IMR-90 (cell line): ENCODE data around the gene HSD17B3.

Experiments
- BHLHE40 ChIP-seq: fragments of 150-350 bp; IDR thresholded peaks from 2 replicates; pipeline ENCODE4 v1.6.1; 2016; ENCODE audit warnings: mild to moderate bottlenecking, low read depth, low read length
- CEBPB ChIP-seq: IDR thresholded peaks from 2 replicates; pipeline ENCODE4 v1.6.1; 2012; ENCODE audit warnings: low read depth, low read length, improper control_type of control experiment
- FOS ChIP-seq: fragments of 150-350 bp; IDR thresholded peaks from 2 replicates; pipeline ENCODE4 v1.6.1; 2016; ENCODE audit warnings: low read depth, low read length
- MAFK ChIP-seq: IDR thresholded peaks from 2 replicates; pipeline ENCODE4 v1.6.1; 2012; ENCODE audit warnings: low read depth, low read length, improper control_type of control experiment
- MAZ ChIP-seq: IDR thresholded peaks from 2 replicates; pipeline ENCODE4 v1.6.1; 2012; ENCODE audit warnings: low read depth, mild to moderate bottlenecking, low read length, improper control_type of control experiment, moderate library complexity, borderline replicate concordance
- MXI1 ChIP-seq: IDR thresholded peaks from 2 replicates; pipeline ENCODE4 v1.6.1; 2012; ENCODE audit warnings: low read depth, mild to moderate bottlenecking, low read length, moderate library complexity, borderline replicate concordance
- NFE2L2 ChIP-seq: fragments of 150-350 bp; IDR thresholded peaks from 2 replicates; pipeline ENCODE4 v1.6.1; 2016; ENCODE audit warnings: low read depth, mild to moderate bottlenecking, low read length
- POLR2A ChIP-seq: IDR thresholded peaks from 2 replicates; pipeline ENCODE4 v1.6.1; 2012; ENCODE audit warnings: mild to moderate bottlenecking, low read depth, low read length
- RAD21 ChIP-seq: IDR thresholded peaks from 2 replicates; pipeline ENCODE4 v1.6.1; 2012; ENCODE audit warnings: low read length, improper control_type of control experiment
- RFX5 ChIP-seq: IDR thresholded peaks from 2 replicates; pipeline ENCODE4 v1.8.0; 2012; ENCODE audit warnings: low read depth, mild to moderate bottlenecking, low read length, moderate library complexity
- TF ChIP-seq, protein P1 (sequence below): conservative IDR thresholded peaks from 2 replicates; pipeline ENCODE4 v1.5.1; 2012; ENCODE audit warnings: mild to moderate bottlenecking, low read depth, low read length, improper control_type of control experiment

DNA sequence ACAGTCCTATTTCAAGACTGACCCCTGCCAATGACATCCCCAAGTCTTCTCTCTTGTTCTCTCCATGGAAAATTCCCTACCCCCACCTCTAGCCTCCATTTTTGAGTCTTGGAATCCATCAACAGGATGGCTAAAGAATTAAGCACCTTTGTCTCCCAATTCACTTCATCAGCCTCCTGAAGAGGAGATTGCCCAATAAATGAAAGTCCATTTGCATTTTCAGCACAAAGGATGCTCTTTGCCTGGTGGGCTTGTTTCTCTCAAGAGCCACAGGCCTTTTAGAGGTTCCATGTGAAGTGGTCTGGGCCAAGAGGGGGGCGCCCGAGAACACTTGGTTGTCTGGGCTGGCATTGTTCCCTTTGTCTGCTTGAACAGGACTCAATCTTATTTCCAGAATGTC, 12.6 kb downstream of the HSD17B3 start:
- TF ChIP-seq, protein P1, sequence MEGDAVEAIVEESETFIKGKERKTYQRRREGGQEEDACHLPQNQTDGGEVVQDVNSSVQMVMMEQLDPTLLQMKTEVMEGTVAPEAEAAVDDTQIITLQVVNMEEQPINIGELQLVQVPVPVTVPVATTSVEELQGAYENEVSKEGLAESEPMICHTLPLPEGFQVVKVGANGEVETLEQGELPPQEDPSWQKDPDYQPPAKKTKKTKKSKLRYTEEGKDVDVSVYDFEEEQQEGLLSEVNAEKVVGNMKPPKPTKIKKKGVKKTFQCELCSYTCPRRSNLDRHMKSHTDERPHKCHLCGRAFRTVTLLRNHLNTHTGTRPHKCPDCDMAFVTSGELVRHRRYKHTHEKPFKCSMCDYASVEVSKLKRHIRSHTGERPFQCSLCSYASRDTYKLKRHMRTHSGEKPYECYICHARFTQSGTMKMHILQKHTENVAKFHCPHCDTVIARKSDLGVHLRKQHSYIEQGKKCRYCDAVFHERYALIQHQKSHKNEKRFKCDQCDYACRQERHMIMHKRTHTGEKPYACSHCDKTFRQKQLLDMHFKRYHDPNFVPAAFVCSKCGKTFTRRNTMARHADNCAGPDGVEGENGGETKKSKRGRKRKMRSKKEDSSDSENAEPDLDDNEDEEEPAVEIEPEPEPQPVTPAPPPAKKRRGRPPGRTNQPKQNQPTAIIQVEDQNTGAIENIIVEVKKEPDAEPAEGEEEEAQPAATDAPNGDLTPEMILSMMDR: no peak
- TF ChIP-seq POLR2A (no peak), BHLHE40 (no peak), NFE2L2 (no peak), RFX5 (no peak), FOS (no peak), RAD21 (no peak), MAFK (no peak), CEBPB (no peak), MAZ (no peak), MXI1 (no peak)
